Large intestine (tissue), 3 donors: ENCODE data around the gene CPA1. TPM values are rescaled to one million over a fixed set of nuclear protein-coding genes. Genes with fewer than 3 reads are reported as not detected.
A peak's percentile ranks its signal among the peaks of the same experiment; 100 is the strongest.

Source experiments
- DNase-seq, 2 donors: peaks; one replicate each; pipeline versions ENCODE4 v3.0.0 to v3.0.0-alpha.2; 2013
- H3K27ac ChIP-seq: one replicate; pipeline ENCODE4 v1.5.1; 2013; ENCODE audit warnings: low read length
- H3K27me3 ChIP-seq: 2 replicates; pipeline ENCODE4 v1.6.1; 2013; ENCODE audit warnings: low read length; ENCODE audit not compliant: control insufficient read depth, insufficient read depth
- H3K36me3 ChIP-seq: 2 replicates; pipeline ENCODE4 v1.6.1; 2013; ENCODE audit warnings: low read length; ENCODE audit not compliant: control insufficient read depth, insufficient read depth
- H3K4me1 ChIP-seq: one replicate; pipeline ENCODE4 v1.6.1; 2013; ENCODE audit warnings: low read length; ENCODE audit not compliant: control insufficient read depth, insufficient read depth
- H3K4me3 ChIP-seq: one replicate; pipeline ENCODE4 v1.5.1; 2013; ENCODE audit warnings: low read length
- H3K9me3 ChIP-seq: one replicate; pipeline ENCODE4 v1.6.1; 2013; ENCODE audit warnings: mild to moderate bottlenecking, low read depth, low read length, moderate library complexity; ENCODE audit not compliant: control insufficient read depth
- WGBS: methylation state at CpG from one replicate; pipeline ENCODE4 v1.1.5; 2013; ENCODE audit warnings: low lambda C conversion rate; ENCODE audit not compliant: insufficient coverage; 5-methylcytosine and 5-hydroxymethylcytosine counted together
- polyA plus RNA-seq: library from polyadenylated mRNA; unstranded; fragments of 120-200 nt; gene quantifications from one replicate; pipeline ENCODE4 v1.2.1, GENCODE V29; 2013

CPA1 gene
- polyA plus RNA-seq, 1 donor, result 2.1 TPM

DNA sequence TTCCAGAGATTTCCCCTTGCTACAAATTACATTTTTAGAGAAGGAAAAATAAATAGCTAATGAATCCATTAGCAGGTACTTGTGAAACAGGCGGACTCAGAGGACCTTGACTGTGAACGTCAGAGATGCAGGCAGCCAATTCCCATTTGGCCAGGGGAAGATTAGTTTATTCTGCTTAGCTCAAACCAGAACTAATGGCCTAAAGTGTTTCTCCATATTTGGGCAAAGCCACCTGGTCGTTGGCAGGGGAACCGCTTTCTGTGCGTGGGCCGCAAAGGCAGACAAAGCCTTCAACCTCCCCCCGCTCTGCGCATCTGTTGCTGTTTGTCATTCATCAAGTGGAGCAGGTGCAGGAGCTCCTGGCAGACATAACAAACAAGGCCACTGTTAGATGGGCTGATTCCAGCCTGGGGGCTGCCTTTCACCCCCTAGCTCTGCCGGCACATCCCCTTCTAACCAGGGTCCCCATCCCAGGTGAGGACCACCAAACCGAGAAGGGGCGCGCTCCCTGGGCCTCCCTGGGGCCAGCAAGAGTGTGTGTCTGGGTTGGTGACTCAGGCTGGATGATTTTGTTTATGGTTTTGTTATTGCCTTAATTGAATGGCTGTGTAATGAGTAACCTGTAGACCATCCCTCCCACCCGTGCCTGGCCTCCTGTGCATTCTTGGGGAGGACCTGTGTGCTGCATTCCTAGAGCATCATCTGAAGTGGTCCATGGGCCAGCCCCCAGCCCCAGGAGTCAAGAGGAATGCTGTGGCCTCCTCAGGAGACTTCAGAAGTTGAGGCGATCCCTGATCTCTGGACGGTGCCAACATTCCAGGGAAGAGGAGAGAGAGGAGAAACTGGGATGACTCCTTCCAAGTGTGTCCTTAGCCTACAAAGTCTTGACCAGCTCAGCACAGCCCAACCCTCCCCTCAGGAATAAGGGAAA lies 14.5 kb upstream of the CPA1 start:
- peak in 1 of 2 donors; percentile 86 for DNase-seq
- no peaks in the 10 kb centered on the region for H3K9me3 ChIP-seq
- H3K4me1 ChIP-seq, result peaks cover 68% of the 10 kb centered on the region
- no CpG with 5 or more reads among the region's 15 CpGs for WGBS
- H3K27ac ChIP-seq, result peak overlapping the region; percentile 84
- no peak overlapping the region for H3K4me3 ChIP-seq
- no peaks in the 10 kb centered on the region for H3K36me3 ChIP-seq
- H3K27me3 ChIP-seq, result no peaks in the 10 kb centered on the region

DNA sequence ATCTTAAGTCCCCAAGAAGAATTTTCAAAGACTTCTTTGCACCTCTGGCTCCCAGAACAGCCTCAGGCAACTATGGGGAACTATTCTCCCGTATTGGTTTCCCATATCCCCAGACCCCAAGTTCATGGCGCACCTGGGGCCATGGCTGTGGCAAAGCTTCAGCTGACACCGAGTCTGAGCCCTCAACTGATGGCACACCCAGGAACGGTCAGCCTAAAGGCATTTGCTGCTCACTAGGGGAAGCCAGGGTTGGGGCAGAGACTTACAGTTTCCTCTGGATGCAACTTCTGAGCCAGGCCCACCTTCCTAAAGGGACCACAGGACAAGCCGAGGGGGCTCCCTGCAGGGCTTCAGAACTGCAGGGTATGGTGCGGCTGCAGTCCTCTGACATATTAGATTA lies 13.7 kb upstream of the CPA1 start:
- no peak for DNase-seq
- Histone ChIP-seq H3K36me3 (no peaks in the 10 kb centered on the region), H3K27ac (peak overlapping the region; percentile 84), H3K4me3 (no peak overlapping the region), H3K27me3 (no peaks in the 10 kb centered on the region), H3K4me1 (peaks cover 73% of the 10 kb centered on the region), H3K9me3 (no peaks in the 10 kb centered on the region)
- WGBS, result no CpG with 5 or more reads among the region's 6 CpGs

DNA sequence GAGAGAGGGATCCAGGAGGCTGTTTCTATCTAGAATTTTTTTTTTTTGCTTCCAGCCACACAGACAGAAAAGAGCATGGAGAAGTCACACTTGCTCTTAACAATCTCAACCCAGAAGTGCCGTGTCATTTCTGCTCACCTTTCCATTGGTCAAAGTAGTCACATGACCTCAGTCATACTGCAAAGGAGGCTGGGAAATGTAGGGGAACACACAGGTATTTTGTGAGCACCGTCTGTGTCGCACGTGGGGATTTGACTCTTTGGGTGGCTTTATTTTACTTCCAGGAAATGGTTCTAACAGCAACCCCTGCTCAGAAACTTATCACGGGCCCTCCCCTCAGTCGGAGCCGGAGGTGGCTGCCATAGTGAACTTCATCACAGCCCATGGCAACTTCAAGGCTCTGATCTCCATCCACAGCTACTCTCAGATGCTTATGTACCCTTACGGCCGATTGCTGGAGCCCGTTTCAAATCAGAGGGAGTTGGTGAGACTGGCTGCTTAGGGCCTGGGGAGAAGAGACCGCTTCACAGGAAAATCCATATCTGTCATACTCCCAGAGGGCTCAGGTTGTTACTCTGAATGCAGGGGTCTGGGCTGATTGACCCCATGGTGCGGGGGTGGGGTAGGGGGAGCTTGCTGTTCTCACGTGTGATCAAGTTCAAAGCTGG lies 13.1 kb upstream of the CPA1 start:
- Histone ChIP-seq H3K4me3 (no peak overlapping the region), H3K36me3 (no peaks in the 10 kb centered on the region), H3K27me3 (no peaks in the 10 kb centered on the region), H3K4me1 (peaks cover 79% of the 10 kb centered on the region), H3K27ac (peak overlapping the region; percentile 31), H3K9me3 (no peaks in the 10 kb centered on the region)
- DNase-seq, result no peak
- no CpG with 5 or more reads among the region's 13 CpGs for WGBS

DNA sequence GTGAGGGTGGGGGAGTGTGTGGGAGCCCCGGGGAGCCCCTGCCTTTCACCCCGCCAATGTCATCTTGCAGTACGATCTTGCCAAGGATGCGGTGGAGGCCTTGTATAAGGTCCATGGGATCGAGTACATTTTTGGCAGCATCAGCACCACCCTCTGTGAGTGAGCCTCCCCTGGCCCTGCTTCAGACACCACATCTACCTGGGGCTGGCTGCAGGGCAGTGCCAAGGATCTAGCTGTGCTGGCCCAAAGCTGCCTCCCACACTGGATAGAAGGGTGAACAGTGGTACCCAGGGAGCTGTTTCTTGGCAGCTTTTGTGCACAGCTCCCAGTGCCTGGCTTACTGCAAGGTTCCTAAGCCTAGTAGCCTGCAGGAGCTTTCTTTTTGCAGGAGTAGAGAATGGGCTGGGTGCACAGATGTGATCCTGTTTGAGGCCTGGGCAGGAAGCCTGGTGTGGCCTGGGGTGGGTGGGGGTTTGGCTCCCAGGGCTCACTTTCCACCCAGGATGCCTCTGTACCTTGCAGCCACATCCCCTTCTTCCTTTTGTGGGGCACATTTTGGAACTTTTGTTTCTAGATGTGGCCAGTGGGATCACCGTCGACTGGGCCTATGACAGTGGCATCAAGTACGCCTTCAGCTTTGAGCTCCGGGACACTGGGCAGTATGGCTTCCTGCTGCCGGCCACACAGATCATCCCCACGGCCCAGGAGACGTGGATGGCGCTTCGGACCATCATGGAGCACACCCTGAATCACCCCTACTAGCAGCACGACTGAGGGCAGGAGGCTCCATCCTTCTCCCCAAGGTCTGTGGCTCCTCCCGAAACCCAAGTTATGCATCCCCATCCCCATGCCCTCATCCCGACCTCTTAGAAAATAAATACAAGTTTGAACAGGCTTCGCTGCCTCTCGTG lies 12.2 kb upstream of the CPA1 start:
- H3K27ac ChIP-seq, result peak overlapping the region; percentile 51
- no CpG with 5 or more reads among the region's 19 CpGs for WGBS
- no peak overlapping the region for H3K4me3 ChIP-seq
- no peak for DNase-seq
- H3K36me3 ChIP-seq, result no peaks in the 10 kb centered on the region
- H3K9me3 ChIP-seq, result no peaks in the 10 kb centered on the region
- H3K4me1 ChIP-seq, result peaks cover 88% of the 10 kb centered on the region
- no peaks in the 10 kb centered on the region for H3K27me3 ChIP-seq

DNA sequence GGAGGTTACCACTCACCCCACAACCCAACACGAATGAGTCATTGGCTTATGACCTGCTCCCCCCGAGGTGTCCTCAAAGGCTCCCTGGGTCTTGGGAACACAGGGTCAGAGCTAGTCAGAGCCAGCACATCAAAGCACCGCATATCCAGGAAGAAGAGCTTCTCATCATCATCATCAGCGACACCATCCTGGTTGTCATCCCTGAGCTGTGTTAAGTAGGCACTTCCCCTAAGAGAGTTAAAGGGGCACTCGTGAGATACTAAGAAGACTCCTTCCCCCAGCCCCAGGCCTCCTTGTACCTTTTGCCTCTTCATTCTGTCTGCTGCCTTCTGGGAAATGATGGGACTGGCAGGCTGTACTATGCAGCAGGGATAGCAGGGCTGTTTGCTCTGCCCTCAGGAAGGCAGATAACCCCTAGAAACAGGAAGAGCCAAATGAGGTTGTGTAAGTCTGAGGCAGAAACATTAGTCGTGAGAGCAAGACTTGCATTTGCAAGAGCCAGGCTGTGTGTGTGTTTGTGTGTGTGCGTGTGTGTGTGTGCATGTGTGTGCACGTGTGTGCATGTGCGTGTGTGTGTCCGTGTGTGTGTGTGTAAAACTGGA lies 11.1 kb upstream of the CPA1 start:
- no peaks in the 10 kb centered on the region for H3K27me3 ChIP-seq
- no peaks in the 10 kb centered on the region for H3K36me3 ChIP-seq
- peaks cover 92% of the 10 kb centered on the region for H3K4me1 ChIP-seq
- no CpG with 5 or more reads among the region's 10 CpGs for WGBS
- H3K27ac ChIP-seq, result peak overlapping the region; percentile 51
- peak in 1 of 2 donors; percentile 71 for DNase-seq
- H3K9me3 ChIP-seq, result no peaks in the 10 kb centered on the region
- no peak overlapping the region for H3K4me3 ChIP-seq

DNA sequence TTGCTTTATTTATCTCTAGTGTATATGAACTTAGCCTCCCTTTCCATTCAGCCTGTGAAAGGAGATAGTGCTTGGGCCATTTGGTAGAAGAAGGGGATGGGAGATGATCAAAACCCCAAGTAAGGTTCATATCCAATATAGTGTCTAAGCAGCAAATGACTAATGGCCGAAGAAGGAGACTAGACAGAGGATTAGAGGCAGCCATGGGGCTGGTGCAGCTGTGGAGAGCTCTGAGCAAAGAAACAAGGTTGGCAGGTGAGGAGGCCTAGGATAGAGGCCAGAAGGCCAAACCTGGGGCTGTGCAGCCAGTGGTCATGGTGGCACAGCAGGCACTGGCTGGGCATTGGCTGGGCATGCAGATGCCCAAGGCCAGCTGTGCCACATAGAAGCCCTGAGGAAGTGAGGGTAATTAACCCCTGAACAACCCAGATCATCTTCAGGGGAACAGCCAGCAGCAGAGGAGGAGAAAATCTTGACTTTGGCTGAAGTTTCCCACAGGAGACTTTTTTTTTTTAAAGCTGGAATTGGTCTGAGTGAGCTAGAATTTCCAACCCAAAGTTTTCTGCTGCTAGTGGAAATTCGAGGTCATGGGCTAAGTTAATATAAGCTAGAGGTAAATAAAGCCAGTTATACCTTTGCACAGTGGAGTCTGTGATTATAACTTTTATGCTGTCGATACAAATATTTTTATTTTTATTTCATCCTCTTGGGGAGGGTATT lies 10.3 kb upstream of the CPA1 start:
- Histone ChIP-seq H3K36me3 (no peaks in the 10 kb centered on the region), H3K4me3 (no peak overlapping the region), H3K4me1 (peaks cover 88% of the 10 kb centered on the region), H3K27ac (peak overlapping the region; percentile 51), H3K27me3 (no peaks in the 10 kb centered on the region), H3K9me3 (no peaks in the 10 kb centered on the region)
- 39% methylated on average over 2 of the region's 3 CpGs for WGBS
- DNase-seq, result no peak

DNA sequence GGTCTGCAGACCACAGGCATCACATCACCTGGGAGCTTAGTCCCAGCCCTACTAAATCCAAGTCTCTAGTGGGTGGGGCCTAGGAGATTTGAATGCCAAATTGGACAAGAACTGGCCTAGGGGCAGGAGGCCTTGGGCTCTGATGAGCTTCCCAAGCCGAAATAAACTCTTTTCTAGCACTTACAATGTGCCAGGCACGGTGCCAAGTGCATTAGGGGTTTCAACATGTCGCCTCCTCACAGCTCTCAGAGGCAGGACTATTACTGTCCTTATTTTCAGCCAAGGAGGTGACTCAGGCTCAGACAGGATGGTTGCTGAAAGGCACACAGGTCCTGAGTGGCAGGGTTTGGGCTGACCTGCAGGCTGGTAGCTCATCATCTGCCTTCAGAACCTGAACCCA lies 9.2 kb upstream of the CPA1 start:
- no CpG with 5 or more reads among the region's 3 CpGs for WGBS
- H3K27ac ChIP-seq, result peak overlapping the region; percentile 20
- no peaks in the 10 kb centered on the region for H3K36me3 ChIP-seq
- peaks cover 77% of the 10 kb centered on the region for H3K4me1 ChIP-seq
- no peaks in the 10 kb centered on the region for H3K27me3 ChIP-seq
- no peak for DNase-seq
- no peaks in the 10 kb centered on the region for H3K9me3 ChIP-seq
- H3K4me3 ChIP-seq, result no peak overlapping the region

DNA sequence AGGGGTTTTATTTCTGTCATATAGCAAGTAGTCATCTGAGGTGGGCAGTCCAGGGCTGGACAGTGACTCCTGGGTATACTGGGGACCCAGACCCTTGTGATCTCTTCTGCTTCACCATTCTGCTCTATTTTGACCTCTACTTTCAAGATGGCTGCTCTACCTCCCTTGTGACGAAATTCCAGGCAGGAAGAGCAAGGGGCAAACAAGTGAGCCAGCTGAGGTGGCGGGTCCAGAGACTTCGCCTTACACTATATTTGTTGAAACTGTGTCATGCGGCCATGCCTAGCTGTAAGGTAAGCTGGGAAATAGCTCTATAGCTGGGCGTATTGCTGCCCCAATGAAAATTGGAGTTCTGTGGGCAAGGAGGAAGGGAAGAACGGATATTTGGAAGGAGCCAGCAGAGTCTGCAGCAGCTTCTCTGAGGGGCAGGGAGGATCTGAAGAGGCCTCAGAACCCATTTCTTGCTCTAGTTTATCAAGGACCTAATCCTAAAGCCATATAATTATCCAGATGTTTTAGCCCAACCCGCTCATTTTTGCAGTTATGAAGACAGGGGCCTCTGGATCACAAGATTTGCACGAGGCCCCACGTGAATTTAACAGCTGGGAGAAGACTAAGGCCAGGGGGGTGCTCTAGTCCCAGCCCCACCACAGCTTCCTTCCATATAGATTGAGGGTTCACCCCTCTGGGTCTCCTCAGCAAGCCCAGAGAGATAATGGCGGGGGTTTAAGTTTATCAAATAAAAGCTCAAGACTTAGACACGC lies 7.7 kb upstream of the CPA1 start:
- WGBS, result no CpG with 5 or more reads among the region's 11 CpGs
- peaks cover 6% of the 10 kb centered on the region for H3K9me3 ChIP-seq
- peaks cover 62% of the 10 kb centered on the region for H3K4me1 ChIP-seq
- no peak overlapping the region for H3K4me3 ChIP-seq
- no peaks in the 10 kb centered on the region for H3K36me3 ChIP-seq
- peak overlapping the region; percentile 95 for H3K27ac ChIP-seq
- H3K27me3 ChIP-seq, result no peaks in the 10 kb centered on the region
- DNase-seq, result no peak

DNA sequence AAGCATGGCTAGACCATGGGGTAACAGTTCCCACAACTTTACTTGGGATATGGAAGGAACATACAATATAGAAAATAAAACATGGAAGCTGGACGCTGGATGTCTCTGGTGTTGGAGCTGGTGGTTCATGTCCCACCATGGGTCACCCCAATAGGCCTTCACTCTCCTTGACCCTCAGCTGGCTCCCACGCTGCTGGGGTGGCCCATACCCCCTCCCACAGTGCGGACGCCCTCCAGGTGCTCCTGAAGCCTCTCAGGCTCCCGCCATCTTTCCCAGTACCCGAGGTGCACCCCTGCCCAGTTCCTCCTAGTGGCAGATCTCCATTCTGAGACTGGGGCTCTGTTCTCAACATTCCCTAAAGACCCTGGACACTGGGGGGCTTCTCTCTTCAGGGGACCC lies 5.8 kb upstream of the CPA1 start:
- H3K27me3 ChIP-seq, result no peaks in the 10 kb centered on the region
- peaks cover 7% of the 10 kb centered on the region for H3K9me3 ChIP-seq
- no peak overlapping the region for H3K4me3 ChIP-seq
- DNase-seq, result no peak
- H3K4me1 ChIP-seq, result peaks cover 49% of the 10 kb centered on the region
- H3K27ac ChIP-seq, result peak overlapping the region; percentile 95
- WGBS, result no CpG with 5 or more reads among the region's 6 CpGs
- H3K36me3 ChIP-seq, result no peaks in the 10 kb centered on the region
